ENCODE measurements around the gene SSX4B. TPM values are rescaled to one million over a fixed set of nuclear protein-coding genes. Genes with fewer than 3 reads are reported as not detected.
"Not testable (repeated sequence)": the region's sequence is repeated elsewhere in the genome, so short reads cannot be mapped to it uniquely, and the experiment has no call there.

SSX4B gene, protein sequence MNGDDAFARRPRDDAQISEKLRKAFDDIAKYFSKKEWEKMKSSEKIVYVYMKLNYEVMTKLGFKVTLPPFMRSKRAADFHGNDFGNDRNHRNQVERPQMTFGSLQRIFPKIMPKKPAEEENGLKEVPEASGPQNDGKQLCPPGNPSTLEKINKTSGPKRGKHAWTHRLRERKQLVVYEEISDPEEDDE
- total RNA-seq (2014; rRNA removed; shearing (Covaris generic)), result 0.27 TPM in 1 of 2 replicates, not detected in the other
- 0.10 and 0.12 TPM in 2 replicates for polyA plus RNA-seq (2015; cell fraction: cytosol; rRNA removed)
- 0.12 TPM in 1 of 2 replicates, not detected in the other for polyA plus RNA-seq (2015; cell fraction: nucleus; rRNA removed)

DNA sequence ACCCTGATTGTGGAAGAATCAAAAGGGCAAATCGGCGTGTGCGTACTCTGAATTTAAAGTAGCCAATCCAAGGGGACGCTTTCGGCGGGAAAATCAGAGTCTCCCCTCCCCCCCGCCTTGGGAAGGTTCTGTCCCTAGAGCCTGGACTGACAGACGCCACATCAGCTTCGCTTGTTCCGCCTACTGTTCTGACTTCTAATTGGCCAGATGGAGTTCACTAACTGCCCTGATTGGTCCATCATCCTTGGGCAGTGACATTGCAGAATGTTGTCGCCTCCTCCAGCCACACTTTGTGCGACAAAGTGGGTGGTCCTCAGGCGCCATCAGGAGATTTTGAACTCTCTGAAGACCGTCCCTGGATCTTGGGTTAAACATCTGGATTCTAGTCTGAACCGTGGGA, at the start of gene SSX4B:
TSS of gene SSX4B (minus strand) at position 101 of the 400 bp plus-strand sequence. CDS start 588 bp downstream, outside the sequence.
- DNase-seq (ENCODE audit: low read depth), result not testable (repeated sequence)

DNA sequence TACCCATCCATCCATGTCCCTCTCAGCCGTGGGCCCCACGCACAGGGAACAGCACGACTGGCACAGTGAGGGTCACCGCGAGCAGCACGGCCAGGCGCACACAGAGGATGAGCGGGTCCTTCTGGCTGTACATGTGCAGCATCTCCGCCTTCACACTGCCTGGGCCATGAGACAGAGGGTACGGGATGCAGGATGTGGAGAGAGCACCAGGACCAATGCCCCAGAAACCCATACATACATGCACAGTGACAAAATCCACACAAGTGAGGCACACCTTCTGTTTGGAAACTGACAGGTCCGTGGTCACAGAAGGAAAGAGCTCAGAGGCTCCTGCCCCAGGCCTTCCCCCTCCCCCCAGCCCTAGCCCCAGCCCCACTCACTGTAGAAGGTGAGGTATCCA, 48.8 kb upstream of the SSX4B start:
- no peak for DNase-seq (ENCODE audit: low read depth)

- no peak for DNase-seq (ENCODE audit: low read depth)
Observed at GRCh38 chrX:48460031-48460430, 48.3 kb upstream of the SSX4B start.

GRCh38 chrX:48459483-48459882, 47.7 kb upstream of the SSX4B start:
- no peak for DNase-seq (ENCODE audit: low read depth)

GRCh38 chrX:48458711-48459110, 47.0 kb upstream of the SSX4B start:
- no peak for DNase-seq (ENCODE audit: low read depth)

DNA sequence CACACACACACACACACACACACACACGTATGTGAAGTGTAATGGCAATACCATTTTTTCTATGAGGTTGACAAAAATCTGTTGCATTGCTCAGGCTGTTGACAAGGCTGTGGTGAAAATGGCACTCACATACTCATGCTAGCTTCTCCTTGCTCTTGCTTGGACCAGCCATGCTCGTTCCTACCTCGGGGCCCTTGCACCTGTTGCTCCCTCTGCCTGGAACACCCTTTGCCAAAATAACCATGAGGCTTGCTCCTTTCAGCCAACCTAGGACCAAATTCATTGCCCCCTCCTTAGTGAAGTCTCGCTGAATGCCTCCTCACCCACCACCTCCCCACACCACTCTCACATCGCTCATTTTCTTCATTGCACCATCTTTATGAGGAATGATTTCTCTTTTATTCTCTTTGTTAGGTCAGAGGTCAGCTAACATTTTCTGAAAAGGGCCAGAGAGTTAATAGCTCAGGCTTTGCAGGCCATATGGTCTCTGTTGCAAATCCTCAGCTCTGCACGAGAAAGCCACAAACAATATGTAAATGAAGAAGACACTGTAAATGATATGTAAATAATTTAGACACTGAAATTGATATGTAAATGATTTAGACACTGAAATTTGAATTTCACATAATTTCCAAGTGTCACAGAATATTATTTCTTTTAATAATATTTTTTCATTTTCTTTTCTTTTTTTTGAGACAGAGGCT, 45.0 kb upstream of the SSX4B start:
- DNase-seq (ENCODE audit: low read depth), result no peak

DNA sequence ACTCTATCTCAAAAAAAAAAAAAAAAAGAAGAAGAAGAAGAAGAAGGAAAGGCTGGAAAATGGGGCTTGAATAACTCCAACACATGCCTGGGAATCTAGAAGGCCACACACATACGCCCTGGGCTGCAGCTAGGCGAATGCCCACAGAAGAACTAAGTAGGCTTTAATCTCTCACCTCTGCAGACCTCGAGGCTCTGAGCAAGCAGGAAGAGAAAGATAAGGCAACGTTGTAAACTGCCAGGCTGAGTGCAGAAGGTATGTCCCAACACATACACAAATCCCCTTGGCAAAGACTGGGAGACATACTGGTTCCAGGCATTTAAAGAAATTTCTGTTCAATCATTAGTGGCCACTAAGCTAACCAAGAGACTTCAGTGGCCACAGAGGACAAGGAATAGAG, 39.9 kb upstream of the SSX4B start:
- no peak for DNase-seq (ENCODE audit: low read depth)

DNA sequence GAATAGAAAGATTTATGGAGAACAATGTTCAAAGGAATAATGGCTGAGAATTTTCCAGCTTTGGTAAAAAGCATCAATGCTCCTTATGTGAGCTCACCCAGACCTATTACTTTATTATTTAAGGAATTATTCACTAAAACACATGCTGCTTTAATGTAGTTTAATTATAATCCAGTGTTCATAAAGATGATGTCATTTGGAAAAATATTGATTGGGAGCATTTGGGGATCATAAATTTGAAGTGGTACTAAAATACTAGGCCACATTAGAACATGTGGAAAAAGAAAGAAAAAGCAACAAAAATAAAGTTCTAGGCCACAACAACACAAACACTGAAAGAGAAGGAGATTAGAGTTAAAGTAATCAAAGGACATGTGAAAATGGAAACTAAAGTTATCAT, 38.3 kb upstream of the SSX4B start:
- no peak for DNase-seq (ENCODE audit: low read depth)

DNA sequence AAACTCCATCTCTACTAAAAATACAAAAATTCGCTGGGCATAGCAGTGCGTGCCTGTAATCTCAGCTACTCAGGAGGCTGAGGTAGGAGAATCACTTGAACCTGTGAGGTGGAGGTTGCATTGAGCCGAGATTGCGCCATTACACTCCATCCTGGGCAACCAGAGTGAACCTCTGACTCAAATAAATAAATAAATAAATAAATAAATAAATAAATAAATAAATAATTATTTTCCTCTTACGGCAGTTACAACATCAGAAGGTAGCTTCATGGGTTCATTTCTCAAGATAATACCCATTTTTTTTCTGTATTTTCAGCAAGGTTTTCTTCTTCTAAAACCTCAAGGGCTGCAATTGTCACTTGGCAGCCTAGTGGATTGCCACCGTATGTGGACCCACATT, 35.4 kb upstream of the SSX4B start:
- not testable (repeated sequence) for DNase-seq (ENCODE audit: low read depth)

- DNase-seq (ENCODE audit: low read depth), result not testable (repeated sequence)
Observed at GRCh38 chrX:48433713-48434112, 22.0 kb upstream of the SSX4B start.

GRCh38 chrX:48430166-48430565, 18.4 kb upstream of the SSX4B start:
- not testable (repeated sequence) for DNase-seq (ENCODE audit: low read depth)

DNA sequence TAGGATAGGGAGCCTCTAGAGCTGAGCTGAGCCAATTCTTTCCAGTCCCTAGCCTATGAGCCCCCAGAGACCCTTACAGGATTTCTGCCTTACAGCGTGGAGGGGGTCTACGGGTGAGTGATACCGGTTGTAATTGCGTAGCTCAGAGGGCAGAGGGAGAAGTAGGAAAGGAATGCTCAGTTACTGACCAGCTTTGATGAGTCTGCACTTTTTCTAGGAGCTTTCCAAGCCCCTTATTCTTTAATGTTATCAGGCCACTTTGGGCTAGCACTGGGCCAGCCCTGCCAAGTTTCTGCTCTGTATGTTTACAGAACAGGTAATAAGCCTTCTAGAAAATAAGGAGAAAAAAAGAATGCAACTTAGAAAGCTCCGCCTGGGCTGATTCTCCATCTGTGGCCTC, 17.8 kb upstream of the SSX4B start:
- DNase-seq (ENCODE audit: low read depth), result not testable (repeated sequence)

GRCh38 chrX:48427027-48427716, 15.4 kb upstream of the SSX4B start:
- not testable (repeated sequence) for DNase-seq (ENCODE audit: low read depth)

DNA sequence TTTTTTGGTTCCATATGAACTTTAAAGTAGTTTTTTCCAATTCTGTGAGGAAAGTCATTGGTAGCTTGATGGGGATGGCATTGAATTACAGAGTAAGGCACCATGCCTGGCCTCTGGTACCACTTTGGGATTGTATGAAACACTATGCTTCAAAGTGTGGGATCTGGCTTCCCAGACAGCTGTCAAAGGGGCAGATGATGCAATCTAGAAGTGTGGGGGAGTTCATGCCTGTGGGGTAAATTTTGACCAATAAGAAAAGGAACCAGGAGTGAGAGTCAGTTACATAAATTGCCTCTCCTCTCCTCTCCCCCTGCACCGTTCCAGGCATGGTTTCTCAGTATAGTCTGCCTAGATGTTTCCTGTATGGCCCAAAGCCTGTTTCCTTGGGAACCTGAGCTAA, 13.9 kb downstream of the SSX4B start:
- not testable (repeated sequence) for DNase-seq (ENCODE audit: low read depth)

- not testable (repeated sequence) for DNase-seq (ENCODE audit: low read depth)
Observed at GRCh38 chrX:48396931-48397330, 14.8 kb downstream of the SSX4B start.

GRCh38 chrX:48383239-48383638, 28.5 kb downstream of the SSX4B start, which contains the start of gene SSX4:
Gene SSX4, plus strand, starts transcription at chrX:48383539. Its CDS starts 515 bp downstream, at chrX:48384054.
- DNase-seq (ENCODE audit: low read depth), result not testable (repeated sequence)

DNA sequence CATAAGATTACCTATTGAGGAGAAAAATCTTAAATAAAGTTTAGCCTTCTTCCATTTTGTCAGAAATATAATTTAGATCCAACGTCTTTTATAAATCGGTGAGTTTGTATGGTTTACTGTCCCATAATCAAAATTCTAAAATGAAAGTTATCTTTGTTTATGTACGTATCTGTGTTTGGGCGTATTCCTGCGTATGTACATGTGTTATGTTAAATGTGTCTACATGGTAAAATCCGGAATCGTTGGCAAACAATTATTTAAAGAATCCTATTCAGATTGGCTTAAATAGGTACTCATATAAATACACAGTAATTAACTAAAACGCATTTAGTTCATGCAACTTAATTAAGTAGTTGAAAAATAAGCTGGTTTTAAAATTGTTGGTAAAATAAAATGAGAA, 41.4 kb downstream of the SSX4B start:
- not testable (repeated sequence) for DNase-seq (ENCODE audit: low read depth)

GRCh38 chrX:48367717-48368408, 43.9 kb downstream of the SSX4B start:
- not testable (repeated sequence) for DNase-seq (ENCODE audit: low read depth)

GRCh38 chrX:48359281-48359680, 52.5 kb downstream of the SSX4B start:
- not testable (repeated sequence) for DNase-seq (ENCODE audit: low read depth)

- no peak for DNase-seq (ENCODE audit: low read depth)
Observed at GRCh38 chrX:48357681-48358080, 54.1 kb downstream of the SSX4B start.
